HCT116 (cell line): ENCODE results near the gene ASS1. TPM values are rescaled to one million over a fixed set of nuclear protein-coding genes. Genes with fewer than 3 reads are reported as not detected.

ENCODE experiments used
- ATF3 ChIP-seq: IDR thresholded peaks from 2 replicates; pipeline ENCODE4 v1.6.1; 2012
- CBX3 ChIP-seq: IDR thresholded peaks from 2 replicates; pipeline ENCODE4 v1.6.1; 2012; ENCODE audit warnings: low read depth
- EZH2phosphoT487 ChIP-seq: fragments of 200-600 bp; IDR thresholded peaks from 2 replicates; pipeline ENCODE4 v1.6.1; 2018; ENCODE audit warnings: antibody characterized with exemption, borderline replicate concordance
- REST ChIP-seq: IDR thresholded peaks from 2 replicates; pipeline ENCODE4 v1.6.1; 2012; ENCODE audit warnings: low read depth
- ZBTB33 ChIP-seq: IDR thresholded peaks from 2 replicates; pipeline ENCODE4 v1.6.1; 2011; ENCODE audit warnings: mild to moderate bottlenecking, low read length, moderate library complexity; ENCODE audit not compliant: insufficient replicate concordance; ENCODE audit errors: extremely low read depth
- ZFX ChIP-seq: fragments of 450-650 bp; IDR thresholded peaks from 2 replicates; pipeline ENCODE4 v1.6.1; 2017
- total RNA-seq: library from RNA; stranded (reverse); gene quantifications from one replicate; pipeline ENCODE4 v1.2.1, GENCODE V29; 2021; ENCODE audit not compliant: unreplicated experiment

Gene ASS1
- total RNA-seq, 1 experiment from 2014 or later, result 92.6 TPM

GRCh38 chr9:130498298-130498917 lies 53.6 kb downstream of the ASS1 start (continued):
- TF ChIP-seq REST (no peak), EZH2phosphoT487 (no peak), CBX3 (no peak), ZBTB33 (no peak), ZFX (no peak), ATF3 (no peak)
